Hematopoietic multipotent progenitor cell treated with erythropoietin and hydrocortisone succinate and interleukin-3 and kit ligand, for 17 days (in vitro differentiated cells): ENCODE measurements around the gene C19orf33.

Experiments used
- DNase-seq: peaks from one replicate; pipeline ENCODE4 v3.0.0-alpha.2; 2015; ENCODE audit warnings: low spot score

The C19orf33 gene

GRCh38 chr19:38280030-38280921 lies 23.8 kb upstream of the C19orf33 start:
- no peak for DNase-seq

- DNase-seq: no peak
Measured at GRCh38 chr19:38281811-38282566, 22.1 kb upstream of the C19orf33 start.

GRCh38 chr19:38283271-38283670 lies 20.8 kb upstream of the C19orf33 start:
- no peak for DNase-seq

- DNase-seq: no peak
Measured at GRCh38 chr19:38284422-38284821, 19.6 kb upstream of the C19orf33 start.

- DNase-seq: no peak
Measured at GRCh38 chr19:38285567-38285966, 18.5 kb upstream of the C19orf33 start.

GRCh38 chr19:38287604-38288003 lies 16.4 kb upstream of the C19orf33 start:
- DNase-seq: no peak

- no peak for DNase-seq
Measured at GRCh38 chr19:38288123-38288855, 15.8 kb upstream of the C19orf33 start.

- DNase-seq: no peak
Measured at GRCh38 chr19:38289955-38290354, 14.1 kb upstream of the C19orf33 start.

- no peak for DNase-seq
Measured at GRCh38 chr19:38290631-38291147, 13.4 kb upstream of the C19orf33 start.

GRCh38 chr19:38291855-38292254 lies 12.2 kb upstream of the C19orf33 start:
- DNase-seq: no peak

- no peak for DNase-seq
Measured at GRCh38 chr19:38293281-38293680, 10.8 kb upstream of the C19orf33 start.

- DNase-seq: no peak
Measured at GRCh38 chr19:38294090-38294489, 10.0 kb upstream of the C19orf33 start.

GRCh38 chr19:38298821-38299680 lies 5.0 kb upstream of the C19orf33 start:
- no peak for DNase-seq

- DNase-seq: no peak
Measured at GRCh38 chr19:38304352-38304865, 358 bp downstream of the C19orf33 start.

- peak; percentile 31 for DNase-seq
Measured at GRCh38 chr19:38304866-38305429, 897 bp downstream of the C19orf33 start.

- DNase-seq: no peak
Measured at GRCh38 chr19:38306236-38306635, 2.2 kb downstream of the C19orf33 start.

GRCh38 chr19:38307076-38307475 lies 3.0 kb downstream of the C19orf33 start:
- DNase-seq: no peak

- no peak for DNase-seq
Measured at GRCh38 chr19:38307597-38307996, 3.5 kb downstream of the C19orf33 start.

- DNase-seq: no peak
Measured at GRCh38 chr19:38308006-38308766, 4.1 kb downstream of the C19orf33 start.
